NCI-H2081 treated with DMSO at 0.1 percent for 48 hours (cell line): ENCODE results near the gene IFNL4.
"Not testable (repeated sequence)": the region's sequence is repeated elsewhere in the genome, so short reads cannot be mapped to it uniquely, and the experiment has no call there.

Source experiments
- DNase-seq: peaks from one replicate; lab custom pipeline; 2025; lab: John Stamatoyannopoulos, UW

Gene IFNL4

DNA sequence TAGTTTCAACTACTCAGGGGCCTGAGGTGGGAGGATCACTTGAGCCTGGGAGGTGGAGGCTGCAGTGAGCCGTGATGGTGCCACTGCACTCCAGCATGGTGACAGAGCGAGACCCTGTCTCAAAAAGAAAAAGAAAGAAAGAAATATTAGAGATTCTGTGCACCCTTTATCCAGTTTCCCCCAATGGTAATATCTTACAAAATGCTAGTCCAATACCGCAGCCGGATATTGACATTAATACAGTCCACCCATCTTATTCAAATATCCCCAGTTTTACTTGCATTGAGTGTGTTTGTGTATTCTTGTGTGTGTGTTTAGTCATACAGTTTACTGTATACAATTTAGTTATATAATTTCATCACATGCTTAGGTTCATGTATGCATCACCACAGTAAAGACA lies 8.6 kb upstream of the IFNL4 start:
- no peak for DNase-seq

GRCh38 chr19:39254531-39255345 lies 6.1 kb upstream of the IFNL4 start:
- no peak for DNase-seq

DNA sequence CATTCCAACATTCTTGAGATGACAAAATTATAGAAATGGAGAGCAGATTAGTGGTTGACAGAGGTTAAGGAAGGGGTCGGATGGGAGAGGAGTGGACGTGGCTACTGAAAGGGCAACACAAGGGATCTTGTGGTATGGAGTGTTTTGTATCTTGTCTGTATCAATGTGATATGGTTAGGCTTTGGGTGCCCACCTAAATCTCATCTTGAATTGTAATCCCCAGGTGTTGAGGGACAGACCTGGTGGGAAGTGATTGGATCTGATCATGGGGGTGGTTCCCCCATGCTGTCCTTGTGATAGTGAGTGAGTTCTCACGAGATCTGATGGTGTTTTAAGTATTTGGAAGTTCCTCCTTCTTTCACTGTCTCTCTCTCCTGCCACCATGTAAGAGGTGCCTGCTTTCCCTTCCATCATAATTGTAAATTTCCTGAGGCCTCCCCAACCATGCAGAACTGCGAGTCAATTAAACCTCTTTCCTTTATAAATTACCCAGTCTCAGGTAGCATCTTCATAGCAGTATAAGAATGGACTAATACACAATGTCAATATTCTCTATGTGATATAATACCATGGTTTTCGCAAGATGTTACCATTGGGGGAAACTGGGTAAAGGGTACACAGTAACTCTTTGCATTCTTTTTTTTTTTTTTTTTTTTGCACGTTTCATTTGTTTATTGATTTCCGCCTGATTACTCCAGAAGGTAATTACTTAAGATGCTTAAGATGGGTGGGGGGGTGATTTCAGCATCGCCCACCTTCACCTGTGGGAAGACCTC lies 4.9 kb upstream of the IFNL4 start:
- DNase-seq = no peak

GRCh38 chr19:39252458-39252857 lies 3.8 kb upstream of the IFNL4 start:
- DNase-seq = no peak

- DNase-seq = no peak
Measured at GRCh38 chr19:39251846-39252245, 3.2 kb upstream of the IFNL4 start.

GRCh38 chr19:39251081-39251480 lies 2.4 kb upstream of the IFNL4 start:
- DNase-seq = no peak

DNA sequence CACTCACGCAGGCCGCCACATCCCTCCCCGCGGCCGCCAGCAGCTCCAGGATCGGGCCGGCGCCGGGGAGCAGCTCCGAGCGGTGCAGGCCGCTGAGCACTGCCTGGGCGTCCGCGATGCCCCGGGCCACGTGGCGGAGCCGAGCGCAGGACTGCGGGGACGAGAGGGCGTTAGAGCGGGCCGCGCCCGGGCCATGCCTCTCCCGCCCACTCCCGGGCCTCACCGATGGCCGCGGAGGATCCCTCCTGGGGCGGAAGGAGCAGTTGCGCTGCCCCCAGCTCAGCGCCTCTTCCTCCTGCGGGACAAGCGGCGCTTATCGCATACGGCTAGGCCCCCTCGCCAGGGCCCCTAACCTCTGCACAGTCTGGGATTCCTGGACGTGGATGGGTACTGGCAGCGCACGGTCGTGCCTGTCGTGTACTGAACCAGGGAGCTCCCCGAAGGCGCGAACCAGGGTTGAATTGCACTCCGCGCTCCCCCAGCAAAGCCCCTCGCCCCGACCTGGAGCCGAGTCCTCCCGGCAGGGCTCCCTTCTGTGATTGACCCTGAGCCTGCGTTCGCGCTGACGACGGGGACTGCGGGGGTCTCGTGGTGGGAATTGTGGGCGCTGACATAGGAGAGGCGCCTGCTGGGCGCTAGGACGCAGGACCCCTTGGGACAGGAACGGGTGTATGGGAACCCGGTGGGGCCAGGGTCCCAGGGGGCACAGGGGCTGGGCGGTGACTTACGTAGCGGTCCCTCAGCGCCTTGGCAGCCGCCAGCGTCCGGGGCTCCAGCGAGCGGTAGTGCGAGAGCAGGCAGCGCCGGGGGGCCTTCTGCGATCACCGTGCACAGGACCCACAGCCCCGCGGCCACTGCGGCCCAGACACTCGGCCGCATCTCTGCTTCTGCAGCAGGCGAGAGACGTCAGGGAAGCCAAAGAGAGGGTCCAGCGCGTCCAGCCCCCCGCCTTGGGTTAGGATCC lies 673 bp downstream of the IFNL4 start:
- no peak for DNase-seq

- no peak for DNase-seq
Measured at GRCh38 chr19:39246951-39247669, 1.5 kb downstream of the IFNL4 start.

DNA sequence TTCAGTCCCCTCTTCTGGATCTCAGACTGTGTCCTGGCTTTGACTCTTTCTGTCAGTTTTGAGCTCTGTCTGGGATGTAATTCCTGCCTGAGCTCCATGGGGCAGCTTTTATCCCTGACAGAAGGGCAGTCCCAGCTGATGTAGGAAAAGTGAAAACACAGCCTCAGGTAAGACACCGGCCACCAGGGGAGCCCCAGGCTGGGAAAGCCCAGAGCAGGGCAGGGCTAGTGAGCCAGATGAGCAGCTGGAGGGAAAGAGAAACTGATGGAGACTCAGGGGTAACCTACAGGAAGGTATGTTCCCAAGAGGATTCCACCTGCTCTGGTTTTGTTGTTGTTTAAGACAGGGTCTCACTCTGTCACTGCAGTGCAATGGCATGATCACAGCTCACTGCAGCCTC lies 3.5 kb downstream of the IFNL4 start:
- DNase-seq = not testable (repeated sequence)

DNA sequence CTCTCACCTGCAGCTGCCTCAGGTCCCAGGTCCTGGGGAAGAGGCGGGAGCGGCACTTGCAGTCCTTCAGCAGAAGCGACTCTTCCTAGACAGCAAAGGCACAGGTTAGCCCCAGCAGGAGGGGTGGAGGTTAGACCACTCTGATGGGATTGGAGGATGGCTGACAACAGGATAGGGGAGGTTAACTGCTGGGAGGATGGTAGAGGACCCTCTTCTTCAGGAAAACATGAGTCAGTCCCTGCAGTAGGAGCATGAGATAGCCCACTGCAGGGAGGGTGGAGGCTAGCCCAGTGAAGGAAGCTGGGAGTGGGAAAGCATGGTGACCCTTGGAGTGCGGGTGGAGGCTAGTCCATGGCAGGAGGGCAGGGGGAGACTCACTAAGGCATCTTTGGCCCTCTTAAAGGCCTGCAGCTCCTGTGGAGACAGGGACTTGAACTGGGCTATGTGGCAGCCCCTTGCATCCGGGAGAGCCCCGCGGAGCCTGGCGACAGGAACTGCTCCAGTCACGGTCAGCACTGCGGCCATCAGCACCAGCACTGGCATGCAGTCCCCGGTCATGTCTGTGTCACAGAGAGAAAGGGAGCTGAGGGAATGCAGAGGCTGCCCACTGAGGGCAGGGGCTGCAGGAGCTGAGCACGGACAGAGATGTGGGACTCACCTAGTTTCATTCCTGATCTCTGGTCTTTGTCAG lies 4.1 kb downstream of the IFNL4 start, which contains the start of gene IFNL3:
TSS of gene IFNL3 (minus strand) at position 597 of the 691 bp plus-strand sequence. CDS start at position 558, 39 bp downstream.
- DNase-seq = not testable (repeated sequence)

DNA sequence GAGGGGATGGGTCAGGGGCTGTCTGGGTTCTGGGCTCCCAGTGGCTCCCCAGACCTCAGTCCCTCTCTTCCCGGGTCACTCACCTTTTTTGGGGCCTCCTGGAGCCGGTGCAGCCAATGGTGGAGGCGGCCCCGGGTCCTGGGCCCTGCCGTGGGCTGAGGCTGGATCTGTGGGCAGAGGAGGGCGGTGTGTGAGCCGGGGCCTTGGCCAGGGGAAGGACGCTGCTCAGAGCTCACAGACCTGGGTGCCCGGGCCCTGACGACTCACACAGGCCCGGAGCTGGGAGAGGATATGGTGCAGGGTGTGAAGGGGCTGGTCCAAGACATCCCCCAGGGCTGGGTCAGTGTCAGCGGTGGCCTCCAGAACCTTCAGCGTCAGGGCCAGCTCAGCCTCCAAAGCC lies 4.9 kb downstream of the IFNL4 start:
- not testable (repeated sequence) for DNase-seq

GRCh38 chr19:39240421-39240820 lies 8.2 kb downstream of the IFNL4 start:
- no peak for DNase-seq

DNA sequence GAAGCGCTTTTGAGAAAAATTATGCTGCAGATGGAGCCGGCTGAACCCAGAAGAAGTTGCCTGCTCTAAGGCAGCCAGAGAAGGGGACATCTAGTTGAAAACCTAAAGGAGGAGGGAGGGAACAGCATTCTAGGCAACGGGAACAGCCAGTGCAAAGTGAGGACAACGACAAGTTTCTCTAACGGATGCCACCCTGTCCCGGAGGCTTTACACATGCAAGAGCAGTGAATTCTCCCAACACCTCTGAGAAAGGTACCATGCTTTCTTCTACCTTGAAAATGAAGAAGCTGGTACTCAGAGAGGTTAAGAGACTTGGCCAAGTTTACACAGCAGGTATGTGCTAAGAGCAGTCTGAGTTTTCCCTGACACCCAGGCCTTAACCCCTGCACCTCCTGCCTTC lies 9.7 kb downstream of the IFNL4 start:
- no peak for DNase-seq

GRCh38 chr19:39238209-39238608 lies 10.4 kb downstream of the IFNL4 start:
- DNase-seq = no peak

- no peak for DNase-seq
Measured at GRCh38 chr19:39237200-39238184, 11.2 kb downstream of the IFNL4 start.

DNA sequence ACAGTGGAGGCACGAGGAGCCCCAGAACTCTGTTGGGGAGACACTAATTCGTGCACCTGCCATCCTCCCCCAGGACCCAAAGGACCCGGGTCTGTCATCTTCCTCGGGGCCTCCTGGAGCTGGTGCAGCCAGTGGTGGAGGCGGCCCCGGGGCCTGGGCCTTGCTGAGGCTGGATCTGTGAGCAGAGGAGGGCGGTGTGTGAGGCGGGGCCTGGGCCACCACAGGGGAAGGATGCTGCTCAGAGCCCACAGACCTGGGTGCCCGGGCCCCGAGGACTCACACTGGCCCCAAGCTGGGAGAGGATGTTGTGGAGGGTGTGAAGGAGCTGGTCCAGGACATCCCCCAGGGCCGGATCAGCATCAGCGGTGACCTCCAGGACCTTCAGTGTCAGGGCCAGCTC lies 12.1 kb downstream of the IFNL4 start:
- DNase-seq = no peak

DNA sequence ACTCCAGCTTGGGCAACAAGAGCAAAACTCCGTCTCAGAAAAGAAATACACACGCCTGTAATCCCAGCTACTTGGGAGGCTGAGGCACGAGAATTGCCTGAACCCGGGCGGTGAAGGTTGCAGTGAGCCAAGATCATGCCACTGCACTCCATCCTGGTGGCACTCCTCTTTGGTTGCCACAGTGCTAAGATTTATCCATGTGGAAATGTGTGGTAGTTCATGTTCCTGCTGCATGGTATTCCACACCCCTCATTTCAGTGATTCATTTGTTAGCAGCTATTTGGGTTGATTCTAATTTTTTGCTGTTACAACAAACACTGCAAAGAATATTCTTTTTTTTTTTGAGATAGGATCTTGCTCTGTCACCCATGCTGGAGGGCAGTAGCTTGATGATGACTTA lies 15.9 kb downstream of the IFNL4 start:
- no peak for DNase-seq

DNA sequence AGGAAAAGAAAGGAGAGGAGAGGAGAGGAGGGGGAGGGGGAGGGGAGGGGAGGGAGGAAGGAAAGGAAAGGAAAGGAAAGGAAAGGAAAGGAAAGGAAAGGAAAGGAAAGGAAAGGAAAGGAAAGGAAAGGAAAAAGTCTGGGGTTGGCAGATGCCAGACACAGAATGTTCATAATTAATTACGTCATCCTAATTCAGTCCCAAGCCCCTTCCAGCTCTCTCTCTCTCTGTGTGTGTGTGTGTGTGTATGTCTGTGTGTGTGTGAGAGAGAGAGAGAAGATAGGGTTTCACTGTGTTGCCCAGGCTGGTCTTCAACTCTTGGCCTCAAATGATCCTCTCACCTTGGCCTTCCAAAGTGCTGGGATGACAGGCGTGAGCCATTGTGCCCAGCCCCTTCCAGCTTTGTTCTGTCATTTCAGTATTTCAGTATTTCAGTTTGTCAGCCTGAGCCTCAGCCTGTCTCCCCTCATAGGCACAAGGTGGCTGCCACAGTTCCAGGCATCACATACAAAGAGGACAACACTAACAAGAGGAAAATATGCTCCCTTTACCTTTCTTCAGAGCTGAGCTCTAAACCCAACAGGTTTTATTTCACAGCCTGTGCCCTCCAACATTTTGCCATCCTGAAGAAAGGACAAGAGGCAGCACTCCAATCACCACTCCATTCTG lies 18.4 kb downstream of the IFNL4 start:
- DNase-seq = no peak

- DNase-seq = no peak
Measured at GRCh38 chr19:39224910-39225309, 23.7 kb downstream of the IFNL4 start.
